Gastrocnemius medialis (tissue), 4 donors: ENCODE results near the gene VIL1.

Experiments
- POLR2A ChIP-seq, 2 donors: fragments of 450-650 bp; IDR thresholded peaks; one replicate each; pipeline ENCODE4 v1.6.1; 2017; ENCODE audit warnings: antibody characterized with exemption in 2 of 2, mild to moderate bottlenecking in 2 of 2, moderate library complexity in 2 of 2
- TF ChIP-seq, protein P1 (sequence below), 5 experiments: fragments of 450-650 bp in 3 of 5; fragments of 200-600 bp in 2 of 5; sonication (generic) in 2 of 5; IDR thresholded peaks in 4 of 5; conservative IDR thresholded peaks in 1 of 5; 1 replicate in 4 of 5; 2 replicates in 1 of 5; pipeline ENCODE4 v1.5.1; 2016 to 2019; ENCODE audit warnings: antibody characterized with exemption in 5 of 5, mild to moderate bottlenecking in 3 of 5, moderate library complexity in 3 of 5

DNA sequence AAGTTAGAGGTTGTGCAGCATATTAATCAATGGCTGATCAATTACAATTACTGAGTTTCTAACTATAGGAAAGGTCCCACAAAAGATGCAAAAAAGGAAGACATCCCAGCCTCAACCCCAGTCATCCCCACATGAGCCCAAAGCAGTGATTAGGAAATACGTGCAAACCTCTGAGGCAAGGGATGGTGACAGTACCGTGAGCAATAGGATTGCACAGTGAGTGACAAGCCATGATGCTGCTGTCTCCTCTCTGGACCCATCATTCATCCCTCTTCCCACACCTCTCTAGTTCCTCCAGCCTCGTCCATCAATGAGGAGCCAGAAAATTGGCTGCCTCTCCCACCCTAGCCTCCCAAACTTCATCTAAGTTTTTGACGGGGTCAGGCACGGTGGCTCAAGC is 40.9 kb upstream of the VIL1 start:
- TF ChIP-seq, protein P1, sequence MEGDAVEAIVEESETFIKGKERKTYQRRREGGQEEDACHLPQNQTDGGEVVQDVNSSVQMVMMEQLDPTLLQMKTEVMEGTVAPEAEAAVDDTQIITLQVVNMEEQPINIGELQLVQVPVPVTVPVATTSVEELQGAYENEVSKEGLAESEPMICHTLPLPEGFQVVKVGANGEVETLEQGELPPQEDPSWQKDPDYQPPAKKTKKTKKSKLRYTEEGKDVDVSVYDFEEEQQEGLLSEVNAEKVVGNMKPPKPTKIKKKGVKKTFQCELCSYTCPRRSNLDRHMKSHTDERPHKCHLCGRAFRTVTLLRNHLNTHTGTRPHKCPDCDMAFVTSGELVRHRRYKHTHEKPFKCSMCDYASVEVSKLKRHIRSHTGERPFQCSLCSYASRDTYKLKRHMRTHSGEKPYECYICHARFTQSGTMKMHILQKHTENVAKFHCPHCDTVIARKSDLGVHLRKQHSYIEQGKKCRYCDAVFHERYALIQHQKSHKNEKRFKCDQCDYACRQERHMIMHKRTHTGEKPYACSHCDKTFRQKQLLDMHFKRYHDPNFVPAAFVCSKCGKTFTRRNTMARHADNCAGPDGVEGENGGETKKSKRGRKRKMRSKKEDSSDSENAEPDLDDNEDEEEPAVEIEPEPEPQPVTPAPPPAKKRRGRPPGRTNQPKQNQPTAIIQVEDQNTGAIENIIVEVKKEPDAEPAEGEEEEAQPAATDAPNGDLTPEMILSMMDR (IDR thresholded peaks at IDR 0.05 in 4 of 5, conservative IDR thresholded peaks at IDR 0.05 in 1 of 5), result no peak
- no peak for TF ChIP-seq POLR2A (IDR thresholded peaks at IDR 0.05)
